Neuron (in vitro differentiated cells): ENCODE data around the gene RPL10.
"Not testable (repeated sequence)": the region's sequence is repeated elsewhere in the genome, so short reads cannot be mapped to it uniquely, and the experiment has no call there.

Experiments used
- H2AFZ ChIP-seq: one replicate; pipeline ENCODE4 v1.6.1; 2013; ENCODE audit warnings: low read depth, mild to moderate bottlenecking, inconsistent platforms, low read length, moderate library complexity
- H3K27me3 ChIP-seq: one replicate; pipeline ENCODE4 v1.6.1; 2013; ENCODE audit warnings: low read length; ENCODE audit not compliant: insufficient read depth
- H3K36me3 ChIP-seq: one replicate; pipeline ENCODE4 v1.6.1; 2013; ENCODE audit warnings: low read length; ENCODE audit not compliant: insufficient read depth
- H3K4me1 ChIP-seq: one replicate; pipeline ENCODE4 v1.6.1; 2013; ENCODE audit warnings: low read length; ENCODE audit not compliant: insufficient read depth
- H3K4me3 ChIP-seq: 2 replicates; pipeline ENCODE4 v1.5.1; 2013; ENCODE audit warnings: mild to moderate bottlenecking, low read length, moderate library complexity
- H3K9me3 ChIP-seq: one replicate; pipeline ENCODE4 v1.6.1; 2013; ENCODE audit warnings: low read length

RPL10 gene

DNA sequence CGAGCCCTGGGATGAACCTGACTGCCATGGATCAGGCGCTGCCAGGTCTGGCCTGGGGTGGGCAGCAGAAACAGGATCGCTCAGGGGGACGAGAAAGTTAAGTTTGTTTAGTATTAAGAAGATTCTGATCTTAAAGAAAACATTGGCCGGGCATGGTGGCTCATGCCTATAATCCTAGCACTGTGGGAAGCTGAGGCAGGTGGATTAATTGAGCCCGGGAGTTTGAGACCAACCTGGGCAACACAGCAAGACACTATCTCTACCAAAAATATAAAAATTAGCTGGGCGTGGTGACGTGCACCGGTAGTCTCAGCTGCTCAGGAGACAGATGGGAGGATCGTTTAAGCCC is 23.0 kb upstream of the RPL10 start:
- H3K36me3 ChIP-seq = no peaks in the 10 kb centered on the region
- H2AFZ ChIP-seq = no peak overlapping the region
- no peak overlapping the region for H3K4me3 ChIP-seq
- no peaks in the 10 kb centered on the region for H3K27me3 ChIP-seq
- H3K4me1 ChIP-seq = peaks cover 9% of the 10 kb centered on the region
- H3K9me3 ChIP-seq = no peaks in the 10 kb centered on the region

DNA sequence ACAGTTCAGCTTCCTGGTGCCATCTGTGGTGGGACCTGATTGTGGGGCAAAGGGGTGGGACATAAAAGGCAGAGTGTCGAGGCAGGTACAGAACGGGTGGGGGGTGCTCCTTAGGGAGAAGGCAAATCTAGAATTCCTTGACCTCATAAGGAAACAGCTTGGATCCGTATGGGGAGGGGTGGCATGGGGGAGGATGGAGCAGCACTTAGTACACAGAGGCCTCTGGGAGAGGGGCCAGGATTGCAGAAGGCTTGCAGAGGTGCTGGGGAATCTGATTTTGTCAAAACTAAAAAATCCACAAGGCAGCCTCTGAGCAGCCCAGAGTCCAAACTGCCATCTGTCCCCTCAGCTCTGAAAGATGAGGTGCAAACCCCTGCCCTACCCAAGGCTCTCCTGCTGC is 21.4 kb upstream of the RPL10 start:
- Histone ChIP-seq H3K27me3 (no peaks in the 10 kb centered on the region), H2AFZ (no peak overlapping the region), H3K4me1 (peaks cover 22% of the 10 kb centered on the region), H3K36me3 (peaks cover 3% of the 10 kb centered on the region), H3K4me3 (no peak overlapping the region), H3K9me3 (no peaks in the 10 kb centered on the region)

DNA sequence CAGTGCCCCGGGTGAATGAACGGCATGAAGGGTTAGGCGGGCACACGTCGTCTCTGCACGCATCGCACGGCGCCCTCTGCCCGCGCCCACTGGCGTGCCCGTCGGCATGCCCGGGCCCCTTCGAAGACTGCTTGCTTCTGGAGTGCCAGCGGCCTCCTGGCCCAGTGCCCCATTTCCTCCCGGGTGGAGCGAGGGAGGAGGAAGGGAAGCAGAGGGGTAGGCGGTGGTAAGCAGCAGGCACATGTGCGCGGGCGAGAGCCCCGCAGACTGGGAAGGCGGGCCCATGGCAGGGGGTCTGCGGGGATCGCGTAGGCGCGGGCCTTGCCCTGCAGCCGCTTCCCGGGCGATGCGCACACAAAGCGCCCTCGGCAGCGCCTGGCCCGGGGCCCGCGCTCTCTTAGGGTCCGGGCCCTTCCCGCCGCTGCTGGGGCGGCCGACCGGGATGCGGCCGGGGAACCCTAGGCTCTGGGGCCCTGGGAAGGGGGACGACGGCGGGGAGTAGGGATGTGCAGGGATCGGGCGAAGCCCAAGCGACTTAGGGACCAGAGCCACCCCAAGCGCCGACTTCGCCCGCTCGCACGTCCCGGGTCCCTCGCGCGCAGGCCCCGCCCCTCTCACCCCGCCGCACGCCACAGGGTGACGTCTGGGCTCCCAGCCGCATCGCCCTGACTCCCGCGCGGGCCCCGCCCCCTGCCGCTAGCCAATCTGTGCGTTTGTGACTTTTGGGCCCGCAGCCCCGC is 19.9 kb upstream of the RPL10 start:
- peak overlapping the region; percentile 57 for H3K4me3 ChIP-seq
- peaks cover 3% of the 10 kb centered on the region for H3K36me3 ChIP-seq
- H3K4me1 ChIP-seq = peaks cover 19% of the 10 kb centered on the region
- no peaks in the 10 kb centered on the region for H3K27me3 ChIP-seq
- no peaks in the 10 kb centered on the region for H3K9me3 ChIP-seq
- no peak overlapping the region for H2AFZ ChIP-seq

DNA sequence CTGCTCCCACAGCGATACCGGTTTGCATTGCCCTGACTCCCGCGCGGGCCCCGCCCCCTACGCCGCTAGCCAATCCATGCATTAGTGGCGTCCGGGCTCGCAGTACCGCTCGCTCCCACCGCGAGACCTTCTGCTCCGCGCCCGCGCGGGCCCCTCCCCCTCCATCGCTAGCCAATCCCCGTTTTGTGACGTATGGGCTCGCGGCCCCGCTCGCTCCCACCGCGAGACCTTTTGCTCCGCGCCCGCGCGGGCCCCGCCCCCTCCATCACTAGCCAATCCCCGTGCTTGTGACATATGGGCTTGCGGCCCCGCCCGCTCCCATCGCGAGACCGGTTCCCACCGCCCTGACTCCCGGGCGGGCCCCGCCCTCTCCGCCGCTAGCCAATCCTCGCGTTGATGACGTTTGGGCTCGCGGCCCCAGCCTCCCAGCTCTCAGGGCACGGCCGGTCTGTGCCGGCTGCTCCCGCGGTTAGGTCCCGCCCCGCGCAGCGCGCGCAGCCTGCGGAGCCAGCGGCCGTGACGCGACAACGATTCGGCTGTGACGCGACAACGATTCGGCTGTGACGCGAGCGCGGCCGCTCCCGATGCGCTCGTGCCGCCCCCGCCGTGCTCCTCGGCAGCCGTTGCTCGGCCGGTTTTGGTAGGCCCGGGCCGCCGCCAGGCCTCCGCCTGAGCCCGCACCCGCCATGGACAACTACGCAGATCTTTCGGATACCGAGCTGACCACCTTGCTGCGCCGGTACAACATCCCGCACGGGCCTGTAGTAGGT is 19.2 kb upstream of the RPL10 start, which contains the start of gene EMD:
TSS of gene EMD (plus strand) at position 497 of the 770 bp plus-strand sequence. CDS start at position 687, 190 bp downstream.
- H3K4me3 ChIP-seq = peak within 1 kb of the TSS; percentile 67
- peaks cover 19% of the 10 kb centered on the region for H3K4me1 ChIP-seq
- H3K36me3 ChIP-seq = peaks cover 3% of the 10 kb centered on the region
- H2AFZ ChIP-seq = no peak within 1 kb of the TSS
- H3K27me3 ChIP-seq = no peaks in the 10 kb centered on the region
- no peaks in the 10 kb centered on the region for H3K9me3 ChIP-seq

DNA sequence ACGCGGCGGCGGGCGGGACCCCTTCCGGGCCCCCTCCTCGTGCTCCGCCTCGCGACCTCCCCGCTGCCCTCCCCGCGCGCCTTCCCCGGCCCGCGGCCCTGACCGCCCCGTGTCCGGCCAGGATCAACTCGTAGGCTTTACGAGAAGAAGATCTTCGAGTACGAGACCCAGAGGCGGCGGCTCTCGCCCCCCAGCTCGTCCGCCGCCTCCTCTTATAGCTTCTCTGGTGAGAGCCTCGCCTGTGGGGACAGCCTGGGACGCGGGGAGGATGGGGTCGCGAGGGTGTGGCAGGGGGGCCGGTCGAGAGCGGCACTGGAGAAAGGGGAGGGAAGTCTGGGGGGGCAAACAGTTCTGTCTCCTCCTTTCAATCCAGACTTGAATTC is 18.6 kb upstream of the RPL10 start:
- Histone ChIP-seq H3K9me3 (no peaks in the 10 kb centered on the region), H3K27me3 (no peaks in the 10 kb centered on the region), H2AFZ (no peak overlapping the region), H3K4me3 (peak overlapping the region; percentile 67), H3K4me1 (peaks cover 19% of the 10 kb centered on the region), H3K36me3 (peaks cover 3% of the 10 kb centered on the region)

DNA sequence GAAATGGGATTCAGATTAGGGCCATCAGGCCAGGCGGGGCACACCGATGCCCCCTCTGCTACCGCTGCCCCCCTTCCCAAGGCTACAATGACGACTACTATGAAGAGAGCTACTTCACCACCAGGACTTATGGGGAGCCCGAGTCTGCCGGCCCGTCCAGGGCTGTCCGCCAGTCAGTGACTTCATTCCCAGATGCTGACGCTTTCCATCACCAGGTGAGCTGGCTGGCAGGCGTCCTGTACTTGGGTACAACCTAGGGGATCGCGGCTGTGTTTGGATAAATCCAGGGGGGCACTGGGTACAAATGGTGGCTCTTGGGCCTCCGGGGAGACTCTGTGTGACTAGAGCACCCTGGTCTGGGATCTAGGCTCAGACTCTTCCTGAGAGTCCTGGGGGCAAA is 18.0 kb upstream of the RPL10 start:
- H2AFZ ChIP-seq = no peak overlapping the region
- H3K4me3 ChIP-seq = peak overlapping the region; percentile 67
- peaks cover 3% of the 10 kb centered on the region for H3K36me3 ChIP-seq
- H3K4me1 ChIP-seq = peaks cover 19% of the 10 kb centered on the region
- no peaks in the 10 kb centered on the region for H3K27me3 ChIP-seq
- no peaks in the 10 kb centered on the region for H3K9me3 ChIP-seq

DNA sequence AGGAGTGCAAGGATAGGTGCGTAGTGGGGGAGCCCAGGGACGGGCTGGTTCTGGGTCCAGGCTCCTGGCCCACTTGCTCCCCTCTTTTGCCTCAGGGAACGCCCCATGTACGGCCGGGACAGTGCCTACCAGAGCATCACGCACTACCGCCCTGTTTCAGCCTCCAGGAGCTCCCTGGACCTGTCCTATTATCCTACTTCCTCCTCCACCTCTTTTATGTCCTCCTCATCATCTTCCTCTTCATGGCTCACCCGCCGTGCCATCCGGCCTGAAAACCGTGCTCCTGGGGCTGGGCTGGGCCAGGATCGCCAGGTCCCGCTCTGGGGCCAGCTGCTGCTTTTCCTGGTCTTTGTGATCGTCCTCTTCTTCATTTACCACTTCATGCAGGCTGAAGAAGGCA is 17.4 kb upstream of the RPL10 start:
- Histone ChIP-seq H3K9me3 (no peaks in the 10 kb centered on the region), H3K4me1 (peaks cover 19% of the 10 kb centered on the region), H2AFZ (no peak overlapping the region), H3K27me3 (no peaks in the 10 kb centered on the region), H3K4me3 (peak overlapping the region; percentile 67), H3K36me3 (peaks cover 3% of the 10 kb centered on the region)

DNA sequence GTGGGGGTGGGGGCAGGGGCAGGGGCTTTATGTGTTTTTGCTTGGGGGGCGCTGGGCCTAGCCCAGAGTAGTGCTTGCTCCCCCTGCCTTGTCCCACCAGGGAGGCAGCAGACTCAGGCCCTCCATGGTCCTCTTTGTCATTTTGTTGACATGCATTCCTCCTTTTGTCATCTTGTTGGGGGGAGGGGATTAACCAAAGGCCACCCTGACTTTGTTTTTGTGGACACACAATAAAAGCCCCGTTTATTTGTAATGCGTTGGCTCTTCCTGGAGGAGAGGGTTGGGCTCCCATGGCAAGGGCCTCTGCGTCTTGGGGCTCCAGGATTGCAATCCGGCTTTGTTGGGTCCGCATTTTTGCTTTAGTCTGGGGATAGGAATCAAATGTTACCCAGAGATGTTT is 16.9 kb upstream of the RPL10 start:
- Histone ChIP-seq H3K4me3 (no peak overlapping the region), H3K36me3 (peaks cover 3% of the 10 kb centered on the region), H2AFZ (no peak overlapping the region), H3K27me3 (no peaks in the 10 kb centered on the region), H3K9me3 (no peaks in the 10 kb centered on the region), H3K4me1 (peaks cover 19% of the 10 kb centered on the region)

DNA sequence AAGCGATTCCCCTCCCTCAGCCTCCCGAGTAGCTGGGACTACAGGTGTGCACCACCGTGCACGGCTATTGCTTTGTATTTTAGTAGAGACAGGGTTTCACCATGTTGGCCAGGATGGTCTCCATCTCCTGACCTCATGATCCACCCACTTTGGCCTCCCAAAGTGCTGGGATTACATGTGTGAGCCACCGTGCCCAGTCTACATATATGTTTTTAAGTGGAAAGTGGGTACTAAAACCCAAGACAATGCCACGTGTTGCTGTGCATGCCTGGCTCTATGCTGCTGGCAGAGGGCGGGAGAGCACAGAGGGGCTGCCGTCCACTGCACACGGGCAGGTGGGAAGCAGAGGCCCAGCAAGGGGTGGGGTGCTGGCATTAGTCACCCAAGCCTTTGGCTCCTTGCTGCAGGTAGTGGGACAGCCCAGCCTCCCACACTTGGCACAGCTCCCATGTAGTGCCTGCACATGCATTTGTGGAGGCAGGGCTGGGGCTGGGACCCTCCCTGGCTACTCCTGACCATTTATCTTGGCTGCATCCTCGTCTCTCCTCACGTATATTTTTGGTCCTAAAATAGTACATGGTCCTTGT is 15.6 kb upstream of the RPL10 start:
- Histone ChIP-seq H3K36me3 (peaks cover 3% of the 10 kb centered on the region), H3K4me3 (no peak overlapping the region), H3K4me1 (peaks cover 19% of the 10 kb centered on the region), H3K9me3 (no peaks in the 10 kb centered on the region), H3K27me3 (no peaks in the 10 kb centered on the region), H2AFZ (no peak overlapping the region)

DNA sequence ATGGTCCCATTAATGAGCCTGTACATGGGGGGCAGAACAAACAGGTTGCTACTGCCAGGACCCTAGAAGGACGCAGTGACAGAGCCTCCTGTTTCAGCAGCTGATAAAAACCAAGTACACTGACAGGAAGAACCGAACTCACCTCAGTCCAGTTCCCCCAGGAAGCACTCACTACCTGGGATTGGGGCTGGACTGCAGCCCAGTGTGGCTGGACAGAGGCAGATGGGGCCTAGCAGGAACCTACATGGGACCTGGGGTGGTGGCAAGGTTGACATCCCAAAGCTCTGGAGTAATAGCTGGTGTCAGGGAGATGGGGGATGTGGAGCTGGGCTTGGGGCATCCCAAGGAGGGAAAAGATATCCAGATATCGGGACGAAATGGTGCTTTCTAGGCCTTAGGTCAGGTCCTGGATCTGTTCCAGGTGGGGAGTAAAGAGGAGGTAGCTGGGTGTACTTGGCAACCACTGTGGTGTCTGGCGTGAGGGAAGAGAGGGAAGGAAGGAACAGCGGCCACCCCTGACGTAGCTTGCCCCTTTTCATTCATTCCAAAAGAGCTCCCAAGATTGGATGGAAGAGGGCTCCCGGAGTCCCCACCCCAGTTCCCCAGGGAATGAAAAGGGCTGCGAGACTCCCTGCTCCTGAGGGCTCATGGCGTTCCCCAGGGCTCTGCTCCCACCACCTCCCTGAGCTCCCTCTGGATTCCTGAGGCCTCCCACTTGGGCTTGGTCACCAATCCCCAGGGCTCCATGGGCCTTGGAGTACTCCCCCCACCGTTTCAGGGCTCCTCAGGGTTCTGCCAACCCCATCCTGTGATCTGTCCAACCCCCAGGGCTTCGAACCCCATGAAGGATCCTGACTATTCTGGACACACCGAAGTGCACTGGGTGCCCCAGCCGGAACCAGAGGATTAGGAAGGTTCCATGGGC is 14.6 kb upstream of the RPL10 start:
- H3K4me3 ChIP-seq = no peak overlapping the region
- no peaks in the 10 kb centered on the region for H3K27me3 ChIP-seq
- H3K36me3 ChIP-seq = peaks cover 3% of the 10 kb centered on the region
- H3K9me3 ChIP-seq = no peaks in the 10 kb centered on the region
- H2AFZ ChIP-seq = no peak overlapping the region
- peaks cover 16% of the 10 kb centered on the region for H3K4me1 ChIP-seq

DNA sequence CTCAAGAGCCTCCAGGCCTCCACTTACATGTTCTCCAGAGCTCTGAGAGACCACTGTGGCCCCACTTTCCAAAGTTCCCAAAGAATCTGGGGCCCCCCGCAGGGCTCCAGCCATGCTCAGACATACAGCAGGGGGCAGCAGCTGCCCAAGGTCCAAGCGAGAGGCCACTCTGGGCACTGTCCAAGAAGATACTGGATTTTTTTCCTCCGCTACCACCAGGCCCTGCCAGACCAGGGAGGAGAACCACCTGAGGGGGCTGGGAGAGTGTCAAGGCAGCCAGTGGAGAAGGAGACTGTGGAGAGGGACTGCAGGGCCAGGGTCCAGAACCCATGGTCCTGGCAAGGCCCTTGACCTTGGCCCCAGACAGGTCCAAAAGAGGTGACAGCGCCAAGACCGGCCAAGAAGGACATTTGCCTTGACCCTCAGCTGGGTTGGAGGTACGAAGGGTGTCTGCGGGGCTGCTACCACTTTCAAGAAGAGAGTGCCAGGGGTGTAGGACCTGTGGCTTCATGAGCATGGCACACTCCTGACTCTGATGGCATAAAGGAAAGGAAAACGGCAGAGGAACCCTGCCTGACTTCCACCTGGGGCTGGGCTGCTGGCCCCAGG is 13.8 kb upstream of the RPL10 start:
- Histone ChIP-seq H3K36me3 (peaks cover 3% of the 10 kb centered on the region), H3K4me3 (no peak overlapping the region), H2AFZ (no peak overlapping the region), H3K27me3 (no peaks in the 10 kb centered on the region), H3K9me3 (no peaks in the 10 kb centered on the region), H3K4me1 (peaks cover 16% of the 10 kb centered on the region)

DNA sequence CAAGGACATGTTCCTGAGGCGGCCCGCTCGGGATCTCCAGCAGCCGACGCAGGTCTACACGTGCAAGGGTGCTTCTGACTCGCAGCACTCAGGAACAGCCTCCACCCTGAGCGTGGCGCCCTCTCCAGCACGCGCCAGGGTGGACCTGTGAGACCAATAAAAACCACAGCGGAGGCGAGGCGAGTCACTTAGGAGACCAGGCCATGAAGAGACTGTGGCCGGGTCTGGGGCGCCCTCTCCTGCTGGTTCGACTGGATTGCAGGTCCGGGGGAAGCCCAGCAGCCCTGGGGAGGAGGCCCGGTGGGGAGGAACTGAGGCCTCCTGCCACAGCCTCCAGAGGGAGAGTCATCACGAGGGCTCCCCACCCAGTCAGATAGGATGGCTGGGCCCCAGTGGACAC is 10.1 kb upstream of the RPL10 start:
- H3K4me3 ChIP-seq, H3K27me3 ChIP-seq, H3K4me1 ChIP-seq, H3K9me3 ChIP-seq, H2AFZ ChIP-seq, H3K36me3 ChIP-seq: not testable (repeated sequence)
